IPS DF 6.9 (cell line): ENCODE results near the gene CHRNG.

Experiments
- DNase-seq: peaks from one replicate; pipeline ENCODE4 v3.0.0-alpha.2; 2013; ENCODE audit warnings: low read depth, low spot score
- H3K27ac ChIP-seq: one replicate; pipeline ENCODE4 v1.5.1; 2013; ENCODE audit warnings: low read length, control low read depth
- H3K27me3 ChIP-seq: 2 replicates; pipeline ENCODE4 v1.6.1; 2013; ENCODE audit warnings: mild to moderate bottlenecking, low read length; ENCODE audit not compliant: control insufficient read depth, insufficient read depth
- H3K36me3 ChIP-seq: 2 replicates; pipeline ENCODE4 v1.6.1; 2013; ENCODE audit warnings: low read length; ENCODE audit not compliant: control insufficient read depth, insufficient read depth
- H3K4me1 ChIP-seq: 2 replicates; pipeline ENCODE4 v1.6.1; 2013; ENCODE audit warnings: low read length; ENCODE audit not compliant: control insufficient read depth, insufficient read depth
- H3K4me3 ChIP-seq: 2 replicates; pipeline ENCODE4 v1.5.1; 2013; ENCODE audit warnings: mild to moderate bottlenecking, low read length
- H3K9me3 ChIP-seq: 2 replicates; pipeline ENCODE4 v1.6.1; 2013; ENCODE audit warnings: low read length, inconsistent platforms; ENCODE audit not compliant: control insufficient read depth, insufficient read depth
- WGBS: extraction: QIAGEN DNeasy Blood & Tissue Kit; methylation state at CpG from one replicate; pipeline ENCODE4 v1.1.7; 2013; ENCODE audit warnings: mixed read lengths, missing lambda C conversion rate; ENCODE audit not compliant: insufficient read length, insufficient coverage; 5-methylcytosine and 5-hydroxymethylcytosine counted together

The CHRNG gene

GRCh38 chr2:232544674-232545073, 5.2 kb downstream of the CHRNG start:
- Histone ChIP-seq H3K4me3 (no peak overlapping the region), H3K36me3 (no peaks in the 10 kb centered on the region), H3K4me1 (peaks cover under 1% of the 10 kb centered on the region), H3K27ac (no peak overlapping the region), H3K27me3 (no peaks in the 10 kb centered on the region), H3K9me3 (no peaks in the 10 kb centered on the region)
- no peak for DNase-seq
- no CpG with 5 or more reads among the region's 6 CpGs for WGBS

DNA sequence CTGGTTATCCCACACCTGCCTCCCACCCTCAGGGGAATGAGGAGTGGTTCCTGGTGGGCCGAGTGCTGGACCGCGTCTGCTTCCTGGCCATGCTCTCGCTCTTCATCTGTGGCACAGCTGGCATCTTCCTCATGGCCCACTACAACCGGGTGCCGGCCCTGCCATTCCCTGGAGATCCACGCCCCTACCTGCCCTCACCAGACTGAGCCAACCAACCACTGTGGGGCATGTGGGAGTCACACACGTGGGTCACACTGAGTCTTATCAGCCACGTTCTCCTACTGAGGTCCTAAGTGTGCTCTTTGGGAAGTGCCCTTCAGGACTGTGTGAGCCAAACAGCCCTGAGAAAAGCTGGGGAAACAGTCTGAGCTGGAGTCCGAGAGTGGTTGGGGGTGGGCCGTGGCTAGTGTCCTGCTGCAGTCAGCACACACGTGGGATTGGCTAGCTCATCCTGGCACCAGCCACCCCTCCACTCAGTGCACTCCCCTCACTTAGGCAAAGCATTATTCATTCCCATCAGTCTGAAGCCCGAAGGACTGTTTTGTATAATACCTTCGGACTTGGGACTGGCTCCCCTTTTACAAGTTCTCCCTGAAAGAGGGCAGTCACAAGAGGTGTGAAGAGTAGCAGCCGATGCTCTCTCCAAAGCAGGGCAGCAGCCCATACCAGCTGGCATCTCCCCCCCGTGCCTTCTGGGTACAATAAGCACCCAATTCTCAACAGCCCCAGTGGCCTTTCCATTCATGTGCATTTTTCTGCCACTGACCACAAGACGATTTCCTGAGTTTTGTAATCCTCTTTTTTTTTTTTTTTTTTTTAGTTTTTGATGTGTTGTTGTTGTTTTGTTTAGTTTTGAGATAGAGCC, 6.3 kb downstream of the CHRNG start:
- Histone ChIP-seq H3K36me3 (no peaks in the 10 kb centered on the region), H3K4me3 (no peak overlapping the region), H3K27ac (no peak overlapping the region), H3K4me1 (no peaks in the 10 kb centered on the region; the same call in 1 of the 2 replicates), H3K9me3 (no peaks in the 10 kb centered on the region), H3K27me3 (no peaks in the 10 kb centered on the region)
- no peak for DNase-seq
- WGBS, result no CpG with 5 or more reads among the region's 17 CpGs

DNA sequence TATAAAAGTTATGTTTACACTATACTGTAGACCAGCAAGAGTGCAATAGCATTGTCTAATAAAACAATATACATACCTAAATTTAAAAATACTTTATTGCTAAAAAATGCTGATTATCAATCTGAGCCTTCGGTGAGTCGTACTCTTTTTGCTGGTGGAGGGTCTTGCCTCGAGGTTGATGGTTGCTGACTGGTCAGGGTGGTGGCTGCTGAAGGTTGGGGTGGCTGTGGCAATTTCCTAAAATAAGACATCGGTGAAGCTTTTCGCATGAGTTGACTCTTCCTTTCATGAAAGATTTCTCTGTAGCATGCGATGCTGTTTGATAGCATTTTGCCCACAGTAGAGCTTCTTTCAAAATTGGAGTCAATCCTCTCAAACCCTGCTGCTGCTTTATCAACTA, 8.5 kb downstream of the CHRNG start:
- WGBS, result no CpG with 5 or more reads among the region's 6 CpGs
- no peak overlapping the region for H3K4me3 ChIP-seq
- no peak overlapping the region for H3K27ac ChIP-seq
- no peaks in the 10 kb centered on the region for H3K27me3 ChIP-seq
- H3K9me3 ChIP-seq, result no peaks in the 10 kb centered on the region
- no peaks in the 10 kb centered on the region for H3K4me1 ChIP-seq
- DNase-seq, result no peak
- H3K36me3 ChIP-seq, result no peaks in the 10 kb centered on the region

DNA sequence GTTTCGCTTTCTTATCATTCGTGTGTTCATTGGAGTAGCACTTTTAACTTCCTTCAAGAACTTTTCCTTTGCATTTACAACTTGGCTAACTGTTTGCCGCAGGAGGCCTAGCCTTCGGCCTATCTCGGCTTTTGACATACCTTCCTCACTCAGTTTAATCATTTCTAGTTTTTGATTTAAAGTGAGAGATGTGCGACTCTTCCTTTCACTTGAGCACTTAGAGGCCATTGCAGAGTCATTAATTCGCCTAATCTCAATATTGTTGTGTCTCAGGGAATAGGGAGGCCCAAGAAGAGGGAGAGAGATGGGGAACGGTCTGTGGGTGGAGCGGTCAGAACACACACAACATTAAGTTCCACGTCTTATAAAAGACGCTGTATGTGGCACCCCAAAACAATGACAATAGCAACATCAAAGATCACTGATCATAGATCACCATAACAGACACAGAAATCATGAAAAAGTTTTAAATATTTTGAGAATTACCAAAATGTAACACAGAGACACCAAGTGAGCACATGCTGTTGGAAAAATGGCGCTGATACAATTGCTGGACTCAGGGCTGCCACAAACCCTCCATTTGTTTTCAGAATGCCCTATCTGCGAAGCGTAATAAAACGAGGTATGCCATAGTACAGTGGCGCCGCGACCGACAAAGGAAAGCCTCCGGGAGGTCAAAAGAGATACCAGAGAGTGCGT, 10.3 kb downstream of the CHRNG start:
- no peaks in the 10 kb centered on the region for H3K9me3 ChIP-seq
- no peaks in the 10 kb centered on the region for H3K36me3 ChIP-seq
- no peaks in the 10 kb centered on the region for H3K4me1 ChIP-seq
- no CpG with 5 or more reads among the region's 21 CpGs for WGBS
- no peak overlapping the region for H3K27ac ChIP-seq
- peak overlapping the region; percentile 82; the same call in 1 of the 2 replicates for H3K4me3 ChIP-seq
- no peak for DNase-seq
- H3K27me3 ChIP-seq, result no peaks in the 10 kb centered on the region

DNA sequence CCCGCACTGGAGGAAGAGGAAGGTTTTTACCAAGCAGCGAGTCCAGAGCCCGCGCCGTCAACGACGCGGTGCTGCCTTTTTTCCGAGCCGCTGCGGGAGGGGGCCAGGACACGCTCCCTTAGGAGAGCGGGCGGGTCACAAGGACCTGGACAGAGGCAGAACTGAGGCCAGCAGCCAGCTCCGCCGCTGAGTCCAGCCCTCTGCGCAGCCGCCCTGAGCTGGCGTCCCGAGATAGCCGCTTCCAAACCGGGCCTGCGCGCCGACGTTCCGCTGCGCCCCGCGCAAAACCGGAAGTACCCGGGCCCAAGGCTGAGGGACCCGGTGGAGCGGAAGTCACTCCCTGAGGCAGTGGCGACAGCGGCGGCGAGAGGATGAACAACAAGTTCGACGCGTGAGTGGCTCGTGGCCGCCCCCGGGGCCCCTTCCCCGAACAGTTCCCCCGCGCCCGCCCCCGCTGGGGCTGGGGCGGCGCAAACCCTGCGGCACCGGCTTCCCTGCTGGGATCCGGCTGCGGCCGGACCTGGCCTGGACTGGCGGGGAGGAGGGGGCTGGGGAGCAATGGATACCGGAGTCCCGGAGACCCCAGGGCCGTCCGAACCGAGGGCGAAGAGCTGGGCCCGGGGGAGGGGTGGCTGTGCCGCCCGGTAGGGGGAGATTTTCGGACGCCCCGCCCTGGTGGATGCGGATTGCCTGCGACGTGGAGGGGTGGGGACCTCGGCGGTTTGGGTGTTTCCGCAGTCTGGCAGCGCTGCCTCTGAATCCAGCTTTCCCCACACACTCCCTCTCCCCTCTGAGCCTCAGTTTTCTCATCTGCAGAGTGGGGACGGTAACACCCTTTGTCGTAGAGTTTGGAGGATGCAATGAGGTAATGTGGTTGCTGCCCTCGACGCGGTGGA, 11.1 kb downstream of the CHRNG start, which contains the start of the genes EIF4E2 and TIGD1:
Gene EIF4E2 (plus strand): TSS at position 336 of the 896 bp plus-strand sequence. CDS start 36 bp downstream, at position 372.
Gene TIGD1 (minus strand): TSS at position 204 of the 896 bp plus-strand sequence. CDS start 675 bp downstream, outside the sequence.
- H3K4me3 ChIP-seq, result peak within 1 kb of the TSS; percentile 82
- DNase-seq, result peak; percentile 91
- H3K9me3 ChIP-seq, result no peaks in the 10 kb centered on the region
- H3K36me3 ChIP-seq, result no peaks in the 10 kb centered on the region
- no peak within 1 kb of the TSS for H3K27ac ChIP-seq
- no peaks in the 10 kb centered on the region for H3K4me1 ChIP-seq
- H3K27me3 ChIP-seq, result no peaks in the 10 kb centered on the region
- WGBS, result no CpG with 5 or more reads among the region's 81 CpGs

DNA sequence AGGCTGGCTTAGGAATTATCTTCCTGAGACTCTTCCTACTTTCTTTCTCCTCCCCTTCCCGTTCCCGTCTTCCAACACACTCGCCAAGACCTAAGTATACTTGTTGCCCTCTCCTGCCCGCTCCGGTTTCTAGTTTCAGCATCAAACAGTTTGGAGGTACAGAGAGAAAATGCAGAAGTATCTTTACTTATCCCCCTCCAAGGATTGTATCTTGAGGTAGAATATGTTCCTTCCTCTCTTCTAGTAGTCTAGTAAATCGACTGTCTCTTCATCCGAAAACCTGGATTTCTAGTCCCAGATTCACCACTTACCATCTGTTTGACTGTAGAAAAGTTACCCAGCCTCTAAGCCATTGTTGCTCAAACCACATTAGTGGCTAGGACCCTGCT, 11.8 kb downstream of the CHRNG start:
- no CpG with 5 or more reads among the region's 7 CpGs for WGBS
- H3K27ac ChIP-seq, result no peak overlapping the region
- no peaks in the 10 kb centered on the region for H3K9me3 ChIP-seq
- DNase-seq, result no peak
- no peaks in the 10 kb centered on the region for H3K4me1 ChIP-seq
- H3K4me3 ChIP-seq, result peak overlapping the region; percentile 82; the same call in 1 of the 2 replicates
- H3K27me3 ChIP-seq, result no peaks in the 10 kb centered on the region
- H3K36me3 ChIP-seq, result no peaks in the 10 kb centered on the region; the same call in 1 of the 2 replicates

DNA sequence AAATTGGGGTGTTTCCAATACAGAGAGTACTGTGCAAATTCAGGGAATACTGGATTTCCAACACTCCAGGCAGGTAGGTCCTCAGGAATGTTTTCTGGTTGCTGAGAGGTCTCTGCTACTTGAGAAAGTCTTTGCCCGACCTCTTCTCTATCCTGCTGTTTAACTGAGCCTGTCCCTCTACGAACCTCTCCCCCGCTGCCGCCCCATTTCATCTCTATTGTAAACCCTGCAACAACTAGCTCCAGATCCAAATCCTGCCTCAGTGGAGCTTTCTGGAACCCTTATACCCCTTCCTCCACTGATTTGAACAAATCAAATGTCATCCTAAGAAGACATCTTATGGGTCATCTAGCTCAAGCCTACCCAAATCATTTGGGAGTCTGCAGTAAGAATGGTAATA, 12.3 kb downstream of the CHRNG start:
- no peaks in the 10 kb centered on the region; the same call in 1 of the 2 replicates for H3K36me3 ChIP-seq
- no peaks in the 10 kb centered on the region for H3K4me1 ChIP-seq
- H3K9me3 ChIP-seq, result no peaks in the 10 kb centered on the region
- DNase-seq, result no peak
- no peak overlapping the region for H3K4me3 ChIP-seq
- no CpG with 5 or more reads among the region's 4 CpGs for WGBS
- H3K27me3 ChIP-seq, result no peaks in the 10 kb centered on the region
- no peak overlapping the region for H3K27ac ChIP-seq

DNA sequence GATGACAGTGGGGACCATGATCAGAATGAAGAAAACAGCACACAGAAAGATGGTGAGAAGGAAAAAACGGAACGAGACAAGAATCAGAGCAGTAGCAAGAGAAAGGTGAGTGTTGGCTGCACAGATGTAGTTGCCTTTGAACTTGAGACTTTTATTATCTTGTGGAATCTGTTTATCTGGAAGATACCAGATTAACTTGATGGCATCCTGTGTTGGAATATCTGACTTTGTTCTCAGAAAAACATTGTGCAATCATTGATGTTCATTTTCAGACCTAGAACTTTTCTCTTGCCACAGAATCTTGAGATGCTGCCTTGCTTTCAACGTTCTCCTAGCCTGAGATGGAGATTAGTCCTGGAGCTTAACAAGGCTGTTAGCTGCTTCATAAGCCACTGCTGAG, 16.9 kb downstream of the CHRNG start:
- DNase-seq, result no peak
- H3K27ac ChIP-seq, result no peak overlapping the region
- H3K36me3 ChIP-seq, result peaks cover 8% of the 10 kb centered on the region; the same call in 1 of the 2 replicates
- no peaks in the 10 kb centered on the region for H3K9me3 ChIP-seq
- H3K27me3 ChIP-seq, result no peaks in the 10 kb centered on the region
- no peaks in the 10 kb centered on the region for H3K4me1 ChIP-seq
- WGBS, result no CpG with 5 or more reads among the region's 3 CpGs
- no peak overlapping the region for H3K4me3 ChIP-seq

DNA sequence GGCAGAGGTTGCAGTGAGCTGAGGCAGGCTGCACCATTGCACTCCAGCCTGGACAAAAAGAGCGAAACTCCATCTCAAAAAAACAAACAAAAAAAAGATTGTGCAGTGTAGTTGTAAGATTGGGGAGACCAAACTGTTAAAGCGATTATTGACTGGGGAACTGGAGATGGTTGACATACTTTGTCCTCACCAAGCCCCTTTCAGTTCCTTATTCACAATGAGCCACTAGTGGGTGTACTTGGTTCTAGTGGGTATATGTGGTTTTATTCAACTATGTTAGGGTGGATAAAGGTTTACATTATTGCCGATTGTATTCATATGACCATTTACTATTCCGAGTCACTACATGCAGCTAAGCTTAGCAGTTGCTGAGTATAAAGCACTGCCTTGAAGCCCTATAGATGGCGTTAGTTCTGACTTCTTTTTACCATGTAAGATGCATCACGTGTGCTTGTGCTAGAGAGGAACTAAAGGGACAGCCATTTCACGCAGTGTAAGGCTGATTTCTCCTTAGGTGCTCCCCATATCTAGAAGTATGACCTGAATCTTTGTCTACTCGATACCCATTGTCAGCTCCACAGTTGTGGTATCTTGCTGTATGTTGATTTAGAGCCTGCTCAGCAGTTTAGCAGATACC, 23.1 kb downstream of the CHRNG start:
- Histone ChIP-seq H3K27me3 (no peaks in the 10 kb centered on the region), H3K9me3 (no peaks in the 10 kb centered on the region), H3K4me1 (no peaks in the 10 kb centered on the region), H3K27ac (no peak overlapping the region), H3K4me3 (no peak overlapping the region), H3K36me3 (peaks cover 11% of the 10 kb centered on the region; the same call in 1 of the 2 replicates)
- WGBS, result no CpG with 5 or more reads among the region's 8 CpGs
- no peak for DNase-seq
